Measurements from ENCODE around the gene MAP1S. TPM values are rescaled to one million over a fixed set of nuclear protein-coding genes. Genes with fewer than 3 reads are reported as not detected.

MAP1S gene
- total and polyA plus RNA-seq, 2 of the 13 experiments (the other 11 are each of a cell fraction or from before 2014, with no cell fraction given) = 3.8 to 7.3 TPM

- TF ChIP-seq, protein P1, sequence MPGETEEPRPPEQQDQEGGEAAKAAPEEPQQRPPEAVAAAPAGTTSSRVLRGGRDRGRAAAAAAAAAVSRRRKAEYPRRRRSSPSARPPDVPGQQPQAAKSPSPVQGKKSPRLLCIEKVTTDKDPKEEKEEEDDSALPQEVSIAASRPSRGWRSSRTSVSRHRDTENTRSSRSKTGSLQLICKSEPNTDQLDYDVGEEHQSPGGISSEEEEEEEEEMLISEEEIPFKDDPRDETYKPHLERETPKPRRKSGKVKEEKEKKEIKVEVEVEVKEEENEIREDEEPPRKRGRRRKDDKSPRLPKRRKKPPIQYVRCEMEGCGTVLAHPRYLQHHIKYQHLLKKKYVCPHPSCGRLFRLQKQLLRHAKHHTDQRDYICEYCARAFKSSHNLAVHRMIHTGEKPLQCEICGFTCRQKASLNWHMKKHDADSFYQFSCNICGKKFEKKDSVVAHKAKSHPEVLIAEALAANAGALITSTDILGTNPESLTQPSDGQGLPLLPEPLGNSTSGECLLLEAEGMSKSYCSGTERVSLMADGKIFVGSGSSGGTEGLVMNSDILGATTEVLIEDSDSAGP (CRISPR knock-in tag; IDR thresholded peaks at IDR 0.05; ENCODE audit: borderline replicate concordance) = no peak
- TF ChIP-seq HMG20B (CRISPR knock-in tag; conservative IDR thresholded peaks at IDR 0.05) = no peak
- TF ChIP-seq MAFK (conservative IDR thresholded peaks at IDR 0.05 in 1 of 2, IDR thresholded peaks at IDR 0.05 in 1 of 2; ENCODE audit: low read length in 2 of 2) = no peak
Observed at GRCh38 chr19:17767559-17767958, 48.3 kb downstream of the MAP1S start (continued).

GRCh38 chr19:17770613-17771012 lies 51.3 kb downstream of the MAP1S start:
- H2AFZ ChIP-seq (ENCODE audit: low read length) = no peak overlapping the region
- no peaks in the 10 kb centered on the region for H3K27me3 ChIP-seq (ENCODE audit: control insufficient read depth in 1 of 2, insufficient read depth in 2 of 2, low read length in 2 of 2)
- peaks cover 17% of the 10 kb centered on the region for H3K4me1 ChIP-seq (ENCODE audit: insufficient read depth, low read length)
- H3K27ac ChIP-seq (ENCODE audit: extremely low read length, insufficient read depth, low read length) = no peak overlapping the region
- H3K9ac ChIP-seq (ENCODE audit: insufficient read depth, low read depth, low read length) = no peak overlapping the region
- no peaks in the 10 kb centered on the region for H3K9me3 ChIP-seq (ENCODE audit: low read length)
- intact Hi-C loops (cut with micrococcal nuclease; ENCODE audit: unreplicated experiment) = no loop called here
- no peaks in the 10 kb centered on the region for H3K36me3 ChIP-seq (replicated peaks in 1 of 2; ENCODE audit: control insufficient read depth in 1 of 2, insufficient read depth in 2 of 2, low read length in 2 of 2)
- BruUV-seq (replicated peaks) = no TSS peak
- FAIRE-seq (no peak), ATAC-seq (no peak), DNase-seq (ENCODE audit: low spot score) (no peak)
- H3K4me2 ChIP-seq (ENCODE audit: low read depth, low read length) = no peak overlapping the region
- in situ Hi-C loops (cut with HindIII; ENCODE audit: extremely low pct_ligation_motif_present, low pct_unique_long_range_greater_than_20kb) = loop anchor here (5.0 kb wide), 1 partner anchor 63 kb away; no protein-coding TSS in a partner anchor
- H3K79me2 ChIP-seq (ENCODE audit: insufficient read depth, low read length) = no peaks in the 10 kb centered on the region
- no peaks in the 10 kb centered on the region for H4K20me1 ChIP-seq (ENCODE audit: insufficient read depth, low read length)
- H3K4me3 ChIP-seq (replicated peaks in 1 of 3; ENCODE audit: insufficient read depth in 1 of 3, low read depth in 2 of 3, low read length in 3 of 3) = no peak overlapping the region
- CTCF ChIA-PET (ENCODE audit: low intra/inter-chr PET ratio, low total read pairs) = no interaction called here
- POLR2A ChIA-PET = no interaction called here
- 95% methylated on average over 13 of the region's 13 CpGs for WGBS (ENCODE audit: low lambda C conversion rate)
- TF ChIP-seq YEATS2 (CRISPR knock-in tag; IDR thresholded peaks at IDR 0.05; ENCODE audit: borderline replicate concordance) (no peak), PAF1 (CRISPR knock-in tag; IDR thresholded peaks at IDR 0.05) (no peak), ZFAT (CRISPR knock-in tag; conservative IDR thresholded peaks at IDR 0.05) (no peak), ZFP1 (CRISPR knock-in tag; IDR thresholded peaks at IDR 0.05) (no peak), RNF2 (conservative IDR thresholded peaks at IDR 0.05; ENCODE audit: low read depth) (no peak), ZNF577 (CRISPR knock-in tag; IDR thresholded peaks at IDR 0.05; ENCODE audit: borderline replicate concordance, low read depth) (no peak), ZNF430 (CRISPR knock-in tag; IDR thresholded peaks at IDR 0.05) (no peak), AGO2 (optimal IDR thresholded peaks at IDR 0.05; ENCODE audit: low read depth, low read length) (no peak), ZNF468 (CRISPR knock-in tag; IDR thresholded peaks at IDR 0.05) (no peak), GMEB1 (CRISPR knock-in tag; IDR thresholded peaks at IDR 0.05; ENCODE audit: borderline replicate concordance) (no peak), RARG (CRISPR knock-in tag; IDR thresholded peaks at IDR 0.05; ENCODE audit: low read depth) (no peak), HDAC1 (CRISPR knock-in tag; IDR thresholded peaks at IDR 0.05) (no peak)
- TF ChIP-seq, protein P2, sequence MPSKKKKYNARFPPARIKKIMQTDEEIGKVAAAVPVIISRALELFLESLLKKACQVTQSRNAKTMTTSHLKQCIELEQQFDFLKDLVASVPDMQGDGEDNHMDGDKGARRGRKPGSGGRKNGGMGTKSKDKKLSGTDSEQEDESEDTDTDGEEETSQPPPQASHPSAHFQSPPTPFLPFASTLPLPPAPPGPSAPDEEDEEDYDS (CRISPR knock-in tag; IDR thresholded peaks at IDR 0.05) = no peak
- TF ChIP-seq, protein P3, sequence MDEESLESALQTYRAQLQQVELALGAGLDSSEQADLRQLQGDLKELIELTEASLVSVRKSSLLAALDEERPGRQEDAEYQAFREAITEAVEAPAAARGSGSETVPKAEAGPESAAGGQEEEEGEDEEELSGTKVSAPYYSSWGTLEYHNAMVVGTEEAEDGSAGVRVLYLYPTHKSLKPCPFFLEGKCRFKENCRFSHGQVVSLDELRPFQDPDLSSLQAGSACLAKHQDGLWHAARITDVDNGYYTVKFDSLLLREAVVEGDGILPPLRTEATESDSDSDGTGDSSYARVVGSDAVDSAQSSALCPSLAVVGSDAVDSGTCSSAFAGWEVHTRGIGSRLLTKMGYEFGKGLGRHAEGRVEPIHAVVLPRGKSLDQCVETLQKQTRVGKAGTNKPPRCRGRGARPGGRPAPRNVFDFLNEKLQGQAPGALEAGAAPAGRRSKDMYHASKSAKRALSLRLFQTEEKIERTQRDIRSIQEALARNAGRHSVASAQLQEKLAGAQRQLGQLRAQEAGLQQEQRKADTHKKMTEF (CRISPR knock-in tag; IDR thresholded peaks at IDR 0.05) = no peak
- TF ChIP-seq, protein P4, sequence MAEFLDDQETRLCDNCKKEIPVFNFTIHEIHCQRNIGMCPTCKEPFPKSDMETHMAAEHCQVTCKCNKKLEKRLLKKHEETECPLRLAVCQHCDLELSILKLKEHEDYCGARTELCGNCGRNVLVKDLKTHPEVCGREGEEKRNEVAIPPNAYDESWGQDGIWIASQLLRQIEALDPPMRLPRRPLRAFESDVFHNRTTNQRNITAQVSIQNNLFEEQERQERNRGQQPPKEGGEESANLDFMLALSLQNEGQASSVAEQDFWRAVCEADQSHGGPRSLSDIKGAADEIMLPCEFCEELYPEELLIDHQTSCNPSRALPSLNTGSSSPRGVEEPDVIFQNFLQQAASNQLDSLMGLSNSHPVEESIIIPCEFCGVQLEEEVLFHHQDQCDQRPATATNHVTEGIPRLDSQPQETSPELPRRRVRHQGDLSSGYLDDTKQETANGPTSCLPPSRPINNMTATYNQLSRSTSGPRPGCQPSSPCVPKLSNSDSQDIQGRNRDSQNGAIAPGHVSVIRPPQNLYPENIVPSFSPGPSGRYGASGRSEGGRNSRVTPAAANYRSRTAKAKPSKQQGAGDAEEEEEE (CRISPR knock-in tag; IDR thresholded peaks at IDR 0.05; ENCODE audit: borderline replicate concordance) = no peak
